HepG2 (cell line): Measurements from ENCODE around the gene MGARP. TPM values are rescaled to one million over a fixed set of nuclear protein-coding genes. Genes with fewer than 3 reads are reported as not detected.

Source experiments
- AHDC1 ChIP-seq: sonication (generic); formaldehyde crosslinking; IDR thresholded peaks from 2 replicates; pipeline ENCODE4 v1.5.1; 2020; ENCODE audit warnings: mild to moderate bottlenecking, missing genetic modification reagents, borderline replicate concordance
- ASH2L ChIP-seq: fragments of 300-600, 200-600 bp; sonication (generic); IDR thresholded peaks from 2 replicates; pipeline ENCODE4 v1.7.0; 2017; ENCODE audit warnings: low read depth, mild to moderate bottlenecking, moderate library complexity, mixed read lengths, low read length; ENCODE audit not compliant: insufficient read length
- DNMT3B ChIP-seq: conservative IDR thresholded peaks from 2 replicates; pipeline ENCODE4 v1.6.1; 2016; ENCODE audit warnings: missing biosample characterization, control low read depth
- DZIP1 ChIP-seq: sonication (generic); formaldehyde crosslinking; IDR thresholded peaks from 2 replicates; pipeline ENCODE4 v1.5.0; 2020; ENCODE audit warnings: mild to moderate bottlenecking, missing genetic modification reagents
- NCOA1 ChIP-seq: sonication (generic); formaldehyde crosslinking; IDR thresholded peaks from 2 replicates; pipeline ENCODE4 v1.9.0; 2021; ENCODE audit warnings: missing genetic modification reagents
- SP140L ChIP-seq: sonication (generic); formaldehyde crosslinking; IDR thresholded peaks from 2 replicates; pipeline ENCODE4 v1.4.0; 2020; ENCODE audit warnings: missing genetic modification reagents, borderline replicate concordance
- TMF1 ChIP-seq: sonication (generic); formaldehyde crosslinking; IDR thresholded peaks from 2 replicates; pipeline ENCODE4 v1.8.1; 2022; ENCODE audit warnings: low read depth, missing genetic modification reagents
- ZNF274 ChIP-seq: sonication (generic); formaldehyde crosslinking; IDR thresholded peaks from 2 replicates; pipeline ENCODE4 v1.5.1; 2020; ENCODE audit warnings: mild to moderate bottlenecking, missing genetic modification reagents
- ZNF646 ChIP-seq: sonication (generic); formaldehyde crosslinking; IDR thresholded peaks from 2 replicates; pipeline ENCODE4 v1.9.0; 2021; ENCODE audit warnings: mild to moderate bottlenecking, missing genetic modification reagents
- polyA plus RNA-seq, 8 experiments: library from polyadenylated mRNA; depleted of rRNA in 3 of 8; stranded (reverse) in 7 of 8; unstranded in 1 of 8; fragments of >200 nt; fragmentation: Illumina TruSeq in 4 of 8; extraction: Trizol in 4 of 8; gene quantifications; 2 replicates each; pipeline versions ENCODE4 v1.2.1 to v1.2.3, GENCODE V29; 2011 to 2016; ENCODE audit warnings: low read depth in 4 of 8, missing spikeins in 1 of 8, mixed read lengths in 1 of 8; ENCODE audit not compliant: insufficient read depth in 1 of 8
- total RNA-seq, 5 experiments: library from RNA; depleted of rRNA; stranded (reverse); fragments of >200 nt; fragmentation: Illumina TruSeq; extraction: Trizol; gene quantifications; 2 replicates each; pipeline ENCODE4 v1.2.3, GENCODE V29; 2016; ENCODE audit warnings: low read depth in 1 of 5

Gene MGARP
- total and polyA plus RNA-seq, 2 of the 13 experiments (the other 11 are each of a cell fraction or from before 2014, with no cell fraction given) = 0.11 to 0.13 TPM

GRCh38 chr4:139295206-139295941, 15.3 kb upstream of the MGARP start (continued):
- TF ChIP-seq ZNF646 (CRISPR knock-in tag) = no peak
- TF ChIP-seq DNMT3B = no peak
- TF ChIP-seq TMF1 (CRISPR knock-in tag) = peak; percentile 69; the same call in 1 of the 2 replicates
- TF ChIP-seq SP140L (CRISPR knock-in tag) = no peak
- peak; percentile 55; the same call in 1 of the 2 replicates for TF ChIP-seq AHDC1 (CRISPR knock-in tag)
- no peak for TF ChIP-seq NCOA1 (CRISPR knock-in tag)
- TF ChIP-seq DZIP1 (CRISPR knock-in tag) = 0 out of 2 replicates have a peak, but pooled peaks have one; percentile 62
- TF ChIP-seq ZNF274 (CRISPR knock-in tag) = peak; percentile 86; the same call in 1 of the 2 replicates
- peak; percentile 78 for TF ChIP-seq ASH2L
